K562 (cell line): ENCODE data around the gene LRRC47. TPM values are rescaled to one million over a fixed set of nuclear protein-coding genes. Genes with fewer than 3 reads are reported as not detected.

Experiments
- ATF6 ChIP-seq: sonication (generic); formaldehyde crosslinking; IDR thresholded peaks from 2 replicates; pipeline ENCODE4 v1.4.0; 2020; ENCODE audit warnings: mild to moderate bottlenecking, missing genetic modification reagents
- CREB1 ChIP-seq, 2 experiments: sonication (generic) in 1 of 2; formaldehyde crosslinking in 1 of 2; IDR thresholded peaks; 2 replicates each; pipeline versions ENCODE4 v1.6.1 to v1.8.0; 2012 to 2022; ENCODE audit warnings: inconsistent platforms in 1 of 2, mild to moderate bottlenecking in 1 of 2, missing genetic modification reagents in 1 of 2, moderate library complexity in 1 of 2
- ELF4 ChIP-seq: fragments of 450-650 bp; formaldehyde crosslinking; IDR thresholded peaks from 2 replicates; pipeline ENCODE4 v1.4.0; 2022; ENCODE audit warnings: missing genetic modification characterization
- HDAC2 ChIP-seq: fragments of 450-650 bp; IDR thresholded peaks from 2 replicates; pipeline ENCODE4 v1.6.1; 2016; ENCODE audit warnings: mild to moderate bottlenecking
- HIVEP1 ChIP-seq: fragments of 250-450 bp; sonication (Bioruptor Pico); IDR thresholded peaks from 2 replicates; pipeline ENCODE4 v1.4.0; 2020; ENCODE audit warnings: mild to moderate bottlenecking
- ILK ChIP-seq: fragments of 450-650 bp; IDR thresholded peaks from 2 replicates; pipeline ENCODE4 v1.6.1; 2016; ENCODE audit warnings: missing genetic modification characterization, low read depth, mild to moderate bottlenecking, missing compliant biosample characterization, moderate library complexity, borderline replicate concordance
- IRF9 ChIP-seq: fragments of 450-650 bp; IDR thresholded peaks from 2 replicates; pipeline ENCODE4 v1.6.1; 2016; ENCODE audit warnings: missing biosample characterization, missing genetic modification characterization
- NCOA1 ChIP-seq: fragments of 450-650 bp; IDR thresholded peaks from 2 replicates; pipeline ENCODE4 v1.6.1; 2016; ENCODE audit warnings: low read depth
- NCOA4 ChIP-seq: fragments of 450-650 bp; IDR thresholded peaks from 2 replicates; pipeline ENCODE4 v1.6.1; 2018; ENCODE audit warnings: mild to moderate bottlenecking; ENCODE audit not compliant: partially characterized antibody
- NONO ChIP-seq, 2 experiments: fragments of 200-400 bp in 1 of 2; fragments of 450-650 bp in 1 of 2; formaldehyde crosslinking in 1 of 2; IDR thresholded peaks; 2 replicates each; pipeline ENCODE4 v1.6.1; 2017; ENCODE audit warnings: low read depth in 2 of 2, mild to moderate bottlenecking in 2 of 2, moderate library complexity in 2 of 2, low read length in 1 of 2
- NR2C1 ChIP-seq, 2 experiments: fragments of 450-650 bp; IDR thresholded peaks; 2 replicates each; pipeline ENCODE4 v1.6.1; 2017; ENCODE audit warnings: mild to moderate bottlenecking in 2 of 2, antibody characterized with exemption in 1 of 2, inconsistent platforms in 1 of 2, missing compliant biosample characterization in 1 of 2, missing genetic modification characterization in 1 of 2
- NUFIP1 ChIP-seq: fragments of 450-650 bp; IDR thresholded peaks from 2 replicates; pipeline ENCODE4 v1.6.1; 2018; ENCODE audit not compliant: partially characterized antibody
- PHF21A ChIP-seq: fragments of 450-650 bp; IDR thresholded peaks from 2 replicates; pipeline ENCODE4 v1.6.1; 2017; ENCODE audit warnings: low read depth, borderline replicate concordance
- RBM39 ChIP-seq: fragments of 200-400 bp; formaldehyde crosslinking; optimal IDR thresholded peaks from 2 replicates; pipeline ENCODE3; 2018; ENCODE audit warnings: low read depth, low read length
- SIN3B ChIP-seq: fragments of 450-650 bp; IDR thresholded peaks from 2 replicates; pipeline ENCODE4 v1.6.1; 2017; ENCODE audit warnings: low read depth, mild to moderate bottlenecking, moderate library complexity
- SMAD1 ChIP-seq: fragments of 150-350 bp; IDR thresholded peaks from 2 replicates; pipeline ENCODE4 v1.6.1; 2014; ENCODE audit warnings: low read length, low read depth; ENCODE audit not compliant: partially characterized antibody
- SMARCE1 ChIP-seq: fragments of 450-650 bp; IDR thresholded peaks from 2 replicates; pipeline ENCODE4 v1.7.1; 2016; ENCODE audit warnings: mild to moderate bottlenecking
- SRSF3 ChIP-seq: fragments of 200-400 bp; formaldehyde crosslinking; IDR thresholded peaks from 2 replicates; pipeline ENCODE4 v1.6.1; 2016; ENCODE audit warnings: mild to moderate bottlenecking, low read length, moderate library complexity; ENCODE audit not compliant: insufficient read depth
- THAP12 ChIP-seq: fragments of 250-450 bp; sonication (Bioruptor Pico); IDR thresholded peaks from 2 replicates; pipeline ENCODE4 v1.9.0; 2021; ENCODE audit warnings: mild to moderate bottlenecking, inconsistent platforms
- TRIM24 ChIP-seq, 2 experiments: fragments of 450-650 bp; IDR thresholded peaks; 2 replicates each; pipeline ENCODE4 v1.6.1; 2016
- XRCC3 ChIP-seq: fragments of 450-650 bp; IDR thresholded peaks from 2 replicates; pipeline ENCODE4 v1.6.1; 2017; ENCODE audit warnings: mild to moderate bottlenecking, moderate library complexity
- ZNF143 ChIP-seq: sonication (generic); formaldehyde crosslinking; IDR thresholded peaks from 2 replicates; pipeline ENCODE4 v1.9.0; 2022; ENCODE audit warnings: mild to moderate bottlenecking, missing genetic modification reagents
- ZNF165 ChIP-seq: fragments of 250-450 bp; sonication (Bioruptor Pico); IDR thresholded peaks from 2 replicates; pipeline ENCODE4 v1.4.0; 2020; ENCODE audit warnings: borderline replicate concordance
- ZNF695 ChIP-seq: fragments of 450-650 bp; formaldehyde crosslinking; IDR thresholded peaks from 2 replicates; pipeline ENCODE4 v1.4.0; 2020; ENCODE audit warnings: mild to moderate bottlenecking, moderate library complexity
- ZNF766 ChIP-seq: fragments of 200-800 bp; sonication (Bioruptor generic); conservative IDR thresholded peaks from 2 replicates; pipeline ENCODE4 v1.6.1; 2016; ENCODE audit warnings: missing genetic modification characterization, missing compliant biosample characterization
- polyA plus RNA-seq, 8 experiments: library from polyadenylated mRNA; depleted of rRNA in 4 of 8; stranded (reverse) in 5 of 8; unstranded in 3 of 8; fragments of >200 nt; fragmentation: Nextera tagmentation in 2 of 8; fragmentation: Illumina TruSeq in 1 of 8; extraction: Ambion mirVana in 2 of 8; extraction: Trizol in 1 of 8; gene quantifications; 2 replicates each; pipeline versions ENCODE4 v1.2.1 to v1.2.3, GENCODE V29; 2011 to 2014; ENCODE audit warnings: inconsistent platforms in 1 of 8, missing spikeins in 1 of 8
- total RNA-seq, 7 experiments: library from RNA; depleted of rRNA in 6 of 7; stranded (reverse); fragments of >200 nt in 6 of 7; fragmentation: Illumina TruSeq in 2 of 7; extraction: Trizol in 2 of 7; gene quantifications; 2 replicates each; pipeline versions ENCODE4 v1.2.1 to v1.2.3, GENCODE V29; 2011 to 2021; ENCODE audit warnings: low replicate concordance in 1 of 7

Gene LRRC47
- total and polyA plus RNA-seq, 9 of the 15 experiments (the other 6 are each of a cell fraction or from before 2014, with no cell fraction given) = 4.6 to 68.0 (median 35.9) TPM

- TF ChIP-seq HIVEP1 (CRISPR knock-in tag) (no peak), NUFIP1 (no peak), THAP12 (0 out of 2 replicates have a peak, but pooled peaks have one; percentile 28), ZNF766 (CRISPR knock-in tag) (peak; percentile 74; the same call in 1 of the 2 replicates), TRIM24 (IDR thresholded peaks at IDR 0.05) (peak; percentile 84 to 89), ATF6 (0 out of 2 replicates have a peak, but pooled peaks have one; percentile 21), NR2C1 (IDR thresholded peaks at IDR 0.05) (peak; percentile 38; the same call in 1 of the 2 replicates), NR2C1 (tag; IDR thresholded peaks at IDR 0.05) (peak; percentile 35), SIN3B (no peak), ZNF165 (CRISPR knock-in tag) (no peak), CREB1 (IDR thresholded peaks at IDR 0.05) (0 out of 2 replicates have a peak, but pooled peaks have one; percentile 28), CREB1 (CRISPR knock-in tag; IDR thresholded peaks at IDR 0.05) (no peak), NONO (IDR thresholded peaks at IDR 0.05; ENCODE audit: low read depth in 2 of 2, low read length in 1 of 2) (peak in 1 of 2 experiments; percentile 74; a peak in 2 of 4 replicates), ILK (no peak), NCOA1 (peak; percentile 59; the same call in 1 of the 2 replicates), HDAC2 (peak; percentile 83), ZNF695 (no peak), SMAD1 (peak; percentile 69), SRSF3 (no peak), PHF21A (peak; percentile 68; the same call in 1 of the 2 replicates), RBM39 (peak; percentile 57), ELF4 (0 out of 2 replicates have a peak, but pooled peaks have one; percentile 75), SMARCE1 (peak; percentile 86; the same call in 1 of the 2 replicates), NCOA4 (no peak), IRF9 (tag) (no peak), XRCC3 (no peak), ZNF143 (CRISPR knock-in tag) (no peak)
Observed at GRCh38 chr1:3774946-3775489, 21.3 kb downstream of the LRRC47 start (continued).
